Mesenteric fat pad (tissue), 1 donor: ENCODE data around the gene UMPS. TPM values are rescaled to one million over a fixed set of nuclear protein-coding genes. Genes with fewer than 3 reads are reported as not detected.
A peak's percentile ranks its signal among the peaks of the same experiment; 100 is the strongest.

Experiments used
- DNase-seq: peaks from one replicate; pipeline ENCODE4 v3.0.0-alpha.2; 2020; ENCODE audit warnings: low spot score
- long read RNA-seq: library from polyadenylated mRNA; unstranded; transcript quantifications from one replicate; pipeline ENCODE4 v2.0.0, GENCODE V29; 2020
- total RNA-seq: library from RNA; stranded (reverse); fragmentation: NEBNext Ultra II Directional; extraction: Animal tissue kit (Norgen Biotek cat#: 25700); gene quantifications from one replicate; pipeline ENCODE4 v1.2.1, GENCODE V29; 2021
- donor health status: DM: yes; HTN: yes; CAD: no.

UMPS gene
- 20.8 TPM for total RNA-seq
- long read RNA-seq, full-length matches to known transcripts: 126 of 129 reads
- long read RNA-seq, partial matches to known transcripts: 0 of 129 reads
- long read RNA-seq, other reads (novel, unspliced or antisense): 3 of 129 reads

DNA sequence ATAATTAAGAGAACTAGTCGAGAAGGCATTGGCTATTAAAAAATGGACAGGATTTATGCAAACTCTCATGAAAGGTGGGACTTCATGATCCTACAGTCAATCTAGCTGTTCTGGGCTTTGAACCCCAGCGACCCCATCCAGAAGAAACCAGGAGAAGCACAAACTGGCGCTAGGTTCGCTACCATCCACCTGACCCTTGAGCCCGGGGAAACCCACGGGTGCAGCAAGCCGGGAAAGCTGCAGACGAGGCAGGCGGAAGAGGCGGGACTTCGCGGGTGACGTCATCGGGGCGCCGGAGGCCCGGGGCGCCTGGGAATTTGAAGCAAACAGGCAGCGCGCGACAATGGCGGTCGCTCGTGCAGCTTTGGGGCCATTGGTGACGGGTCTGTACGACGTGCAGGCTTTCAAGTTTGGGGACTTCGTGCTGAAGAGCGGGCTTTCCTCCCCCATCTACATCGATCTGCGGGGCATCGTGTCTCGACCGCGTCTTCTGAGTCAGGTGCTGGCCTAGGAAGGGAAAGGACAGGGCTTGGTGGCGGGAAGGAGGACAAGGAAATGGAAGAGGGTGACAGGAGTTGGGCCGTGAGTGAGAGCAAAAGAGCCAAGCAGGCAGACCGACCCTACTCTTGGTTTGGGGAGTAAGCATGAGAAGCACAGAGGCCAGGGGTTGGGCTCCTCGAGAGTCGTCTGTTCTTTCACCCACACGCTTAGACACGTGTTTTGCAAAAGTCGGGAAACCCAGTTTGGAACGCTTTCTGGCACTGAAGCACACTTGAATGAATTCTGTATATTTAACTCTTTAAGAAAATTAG lies at the start of gene UMPS:
TSS of gene UMPS (plus strand) at position 324 of the 812 bp plus-strand sequence. CDS start at position 344, 20 bp downstream.
- peak; percentile 97 for DNase-seq

DNA sequence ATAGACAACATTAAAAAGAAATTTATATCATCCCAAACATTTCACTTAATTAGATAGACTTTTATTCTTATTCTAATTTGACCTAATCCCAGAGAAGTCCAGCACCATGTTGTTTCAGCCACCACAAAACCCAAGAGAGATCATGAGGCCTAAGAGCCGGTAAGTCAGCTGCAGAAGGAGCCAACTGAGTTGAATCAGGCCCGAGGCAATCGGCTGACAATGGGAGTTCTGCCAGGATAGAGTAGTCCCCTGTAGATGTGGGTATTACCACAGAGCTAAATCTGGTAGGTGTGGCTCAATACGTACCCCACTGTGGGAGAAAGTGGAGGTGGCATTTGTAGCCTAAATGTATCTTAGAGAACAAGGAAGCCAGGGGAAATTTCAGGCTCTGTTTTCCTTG lies 49.7 kb upstream of the UMPS start:
- no peak for DNase-seq

DNA sequence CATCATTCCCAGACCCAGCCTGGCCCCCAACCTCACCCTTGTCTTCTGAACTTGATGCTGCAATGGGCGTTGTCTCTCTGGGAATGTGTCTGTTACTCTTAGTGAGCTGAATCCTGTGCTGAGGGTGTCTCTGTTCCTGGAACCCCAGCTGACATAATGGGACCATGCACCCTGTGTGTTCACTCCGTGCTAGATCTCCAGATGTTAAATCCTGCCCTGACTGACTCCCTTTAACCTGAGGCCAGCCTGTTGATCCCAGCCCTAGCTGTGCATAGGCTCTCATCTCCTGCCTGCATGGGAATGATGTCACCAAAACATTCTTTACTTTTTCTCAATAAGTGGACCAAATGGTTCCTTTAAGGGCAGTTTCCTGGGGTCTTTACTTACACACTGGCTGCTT lies 48.0 kb upstream of the UMPS start:
- no peak for DNase-seq

DNA sequence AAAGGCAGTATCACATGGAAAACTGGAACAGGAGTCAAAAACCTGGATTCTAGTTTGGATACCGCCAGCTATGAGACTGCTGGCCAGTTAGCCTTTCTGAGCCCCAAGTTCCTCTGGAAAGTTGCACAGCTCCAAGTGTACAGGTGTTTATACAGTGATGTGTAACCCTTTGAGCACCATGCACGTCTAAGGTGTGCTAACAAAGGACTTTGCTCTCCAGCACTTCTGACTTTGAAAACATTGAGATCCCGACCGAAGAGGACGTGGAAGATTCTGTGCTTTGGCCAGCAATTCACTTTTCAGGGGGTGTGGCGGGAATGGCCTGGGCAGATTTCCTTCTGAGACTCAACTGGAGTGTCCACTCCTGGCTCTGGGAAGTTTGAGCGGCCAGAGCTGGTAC lies 45.8 kb upstream of the UMPS start:
- DNase-seq: no peak

DNA sequence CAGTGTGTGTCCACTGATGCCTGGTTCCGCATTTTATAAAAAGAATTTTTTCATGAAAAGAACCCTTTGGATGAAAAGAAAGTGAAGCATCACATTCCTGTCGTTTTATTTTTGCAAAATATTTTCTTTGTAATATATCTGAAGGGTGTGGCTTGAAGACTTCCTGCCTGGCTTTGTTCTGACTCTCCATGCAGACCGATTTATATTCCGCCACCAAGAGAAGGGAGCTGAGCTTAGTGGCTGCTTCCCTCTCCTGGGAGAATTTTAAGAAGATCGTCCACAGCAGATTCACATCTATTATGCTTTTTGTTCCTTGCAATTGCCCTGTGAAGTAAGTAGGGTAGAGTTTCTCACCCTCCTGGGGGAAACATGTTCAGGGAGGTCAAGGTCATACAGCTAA lies 45.2 kb upstream of the UMPS start:
- no peak for DNase-seq

DNA sequence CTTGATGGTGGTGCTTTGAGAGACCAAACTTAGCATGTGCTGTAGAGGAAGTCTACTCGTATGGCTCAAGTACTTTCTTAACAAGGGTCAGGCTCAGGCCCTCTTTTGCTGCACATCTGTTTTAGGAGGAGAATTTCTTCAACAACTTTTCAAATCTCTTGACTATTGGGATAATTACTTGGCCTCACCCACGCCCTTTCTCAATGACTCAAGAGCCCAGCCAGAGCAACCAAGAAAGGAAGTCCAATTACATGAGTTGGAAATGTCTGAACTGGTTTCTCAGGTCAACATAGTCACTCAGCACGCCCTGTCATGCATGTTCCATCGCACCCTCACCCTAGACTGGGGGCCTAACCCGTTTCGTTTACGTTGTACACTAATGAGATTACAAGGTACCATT lies 44.8 kb upstream of the UMPS start:
- DNase-seq: no peak

DNA sequence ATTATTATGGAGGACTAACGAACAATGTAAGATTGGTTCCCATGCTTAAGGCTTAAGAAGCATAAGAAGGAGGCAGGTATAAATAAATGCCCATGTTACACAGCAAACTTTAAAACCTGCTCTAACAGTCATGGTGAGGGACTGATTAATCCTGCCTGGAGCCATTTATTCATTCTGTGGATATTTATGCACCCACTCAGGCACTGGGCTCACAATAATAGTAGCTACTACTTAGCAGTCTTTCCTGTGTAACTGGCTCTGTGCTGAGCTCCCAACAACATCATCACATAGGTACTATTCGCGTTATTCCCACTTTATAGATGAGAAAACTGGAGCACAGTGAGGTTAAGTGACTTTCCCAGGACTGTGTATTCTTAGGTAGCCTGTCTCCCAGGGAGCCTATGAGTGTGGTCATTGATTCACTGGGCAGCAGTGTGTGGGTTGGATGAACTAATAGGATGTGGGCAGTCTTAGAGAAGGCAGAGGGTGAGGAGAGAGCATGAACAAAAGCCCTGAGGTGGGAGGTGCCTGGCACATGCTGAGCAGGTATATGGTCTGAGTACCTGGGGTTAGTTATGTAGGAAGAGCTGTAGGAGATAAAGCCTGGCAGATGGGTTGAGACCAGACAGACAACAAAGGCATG lies 44.1 kb upstream of the UMPS start:
- DNase-seq: no peak

DNA sequence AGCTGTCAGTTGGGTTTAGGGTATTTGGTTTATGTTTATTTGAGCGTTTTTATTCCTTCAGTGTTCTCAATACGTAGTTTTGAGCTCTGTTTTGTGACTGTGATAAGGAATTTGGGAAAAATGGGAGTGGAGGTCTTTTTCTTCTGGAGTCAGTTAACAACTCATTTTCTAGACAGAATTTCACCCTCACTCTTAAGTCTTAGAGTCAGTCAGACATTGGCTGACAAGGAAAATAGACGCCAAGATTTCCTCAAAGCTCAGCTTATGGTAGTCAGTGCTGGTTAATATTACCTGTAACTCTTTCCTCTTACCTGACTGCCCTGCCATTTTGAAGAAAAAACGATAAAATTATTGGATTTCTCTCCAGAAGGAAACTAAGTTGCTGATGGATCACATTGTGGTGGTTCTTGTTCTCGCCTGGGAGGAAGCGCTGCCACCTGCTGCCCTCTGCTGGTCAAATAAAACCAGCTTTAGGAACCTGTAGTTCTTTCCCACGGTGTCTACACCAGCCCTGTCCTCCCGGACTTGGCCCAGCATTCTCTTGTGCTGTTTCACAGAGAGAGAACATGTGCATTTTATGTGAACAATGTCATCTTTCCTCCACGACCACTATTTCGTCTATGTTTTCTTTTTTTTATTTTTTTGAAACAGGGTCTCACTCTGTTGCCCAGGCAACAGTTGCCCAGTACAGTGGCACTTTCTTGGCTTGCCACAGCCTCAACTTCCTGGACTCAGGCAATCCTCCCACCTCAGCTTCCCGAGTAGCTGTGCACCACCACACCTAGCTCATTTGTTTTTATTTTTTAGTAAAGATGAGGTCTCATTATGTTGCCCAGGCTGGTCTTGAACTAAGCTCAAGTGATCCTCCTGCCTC lies 41.4 kb upstream of the UMPS start:
- no peak for DNase-seq

DNA sequence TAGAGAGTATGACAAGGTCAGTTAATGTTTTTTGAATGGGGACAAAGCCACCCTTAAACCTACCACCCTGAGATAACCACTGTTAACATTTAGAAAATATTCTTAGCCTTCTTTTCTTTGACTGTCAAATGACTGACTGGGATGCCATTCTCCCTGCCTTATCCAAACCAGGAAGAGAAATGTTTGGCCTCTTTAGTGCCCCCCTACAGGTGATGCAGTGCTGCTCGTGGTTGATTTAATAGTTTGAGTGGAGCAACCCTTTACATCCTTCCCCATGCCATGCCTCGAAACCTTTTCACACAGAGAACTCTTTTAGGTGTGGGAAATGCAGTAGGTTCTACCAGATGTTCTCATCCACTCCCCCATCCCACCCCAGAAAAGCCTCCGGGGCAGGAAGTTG lies 38.7 kb upstream of the UMPS start:
- no peak for DNase-seq

DNA sequence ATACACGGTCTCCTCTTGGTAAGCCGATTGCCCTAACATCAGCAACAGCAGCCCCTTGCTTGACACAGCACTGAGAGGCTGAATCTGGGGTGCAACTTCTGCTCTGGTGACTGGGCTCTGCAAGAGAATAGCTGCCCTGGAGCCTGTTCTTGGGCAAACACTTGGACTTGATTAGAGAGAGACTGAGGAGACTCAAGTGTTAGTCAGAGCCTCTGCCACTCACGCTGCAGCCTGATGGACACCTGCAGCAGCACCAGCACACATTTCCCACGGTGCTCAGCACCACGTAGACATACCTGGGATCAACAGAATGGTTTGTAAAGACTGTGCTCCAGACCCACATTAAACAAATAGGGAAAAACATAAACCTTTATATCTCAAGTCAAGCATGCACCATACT lies 35.8 kb upstream of the UMPS start:
- no peak for DNase-seq

DNA sequence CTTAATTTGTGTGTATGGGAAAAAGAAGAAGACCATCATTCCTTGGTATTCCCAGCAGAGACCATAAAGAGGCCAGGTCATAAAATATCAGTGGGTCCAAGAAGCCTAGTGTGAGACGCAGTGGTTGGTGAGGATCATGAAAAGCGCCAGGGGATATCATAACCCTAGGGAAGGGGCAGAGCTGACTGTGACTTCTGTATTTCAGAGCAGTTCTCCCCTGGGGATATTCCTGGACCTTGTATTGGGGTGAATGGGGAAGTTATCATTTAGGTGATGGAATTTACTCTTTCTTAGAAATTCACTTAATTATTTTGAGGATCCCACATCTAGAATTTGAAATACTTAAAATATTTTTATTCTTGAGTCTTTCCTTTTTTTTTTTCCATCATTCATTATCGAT lies 34.9 kb upstream of the UMPS start:
- no peak for DNase-seq

DNA sequence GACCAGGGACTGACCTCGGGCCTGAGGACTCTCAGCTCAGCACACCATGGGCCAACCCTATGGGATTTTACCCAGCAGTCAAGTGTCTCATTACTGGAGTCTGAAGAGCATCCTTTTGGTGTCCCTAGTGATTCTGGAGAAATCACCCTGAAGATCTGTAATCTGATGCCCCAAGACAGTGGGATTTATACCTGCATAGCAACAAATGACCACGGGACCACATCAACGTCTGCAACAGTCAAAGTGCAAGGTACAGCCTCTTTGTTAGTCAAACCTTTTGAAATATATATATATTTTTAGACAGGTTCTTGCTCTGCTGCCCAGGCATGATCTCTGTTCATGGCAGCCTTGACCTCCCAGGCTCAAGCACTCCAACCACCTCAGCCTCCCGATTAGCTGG lies 34.2 kb upstream of the UMPS start:
- DNase-seq: no peak

DNA sequence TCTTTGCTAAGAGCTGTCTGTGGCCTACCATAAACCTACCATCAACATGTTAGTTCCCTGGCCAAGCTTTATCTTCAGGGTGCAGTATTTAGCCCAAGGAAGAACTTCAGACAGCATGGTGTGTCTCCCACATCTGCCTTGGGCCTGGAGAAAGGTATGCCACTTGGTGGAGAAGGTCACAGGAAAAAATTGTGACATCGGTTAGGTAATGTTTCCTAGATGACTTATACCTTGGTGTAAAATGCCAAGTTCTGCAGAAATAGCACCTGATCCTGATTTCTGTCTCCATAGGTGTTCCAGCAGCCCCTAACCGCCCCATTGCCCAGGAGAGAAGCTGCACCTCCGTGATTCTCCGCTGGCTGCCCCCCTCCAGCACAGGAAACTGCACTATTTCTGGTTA lies 33.0 kb upstream of the UMPS start:
- DNase-seq: no peak

DNA sequence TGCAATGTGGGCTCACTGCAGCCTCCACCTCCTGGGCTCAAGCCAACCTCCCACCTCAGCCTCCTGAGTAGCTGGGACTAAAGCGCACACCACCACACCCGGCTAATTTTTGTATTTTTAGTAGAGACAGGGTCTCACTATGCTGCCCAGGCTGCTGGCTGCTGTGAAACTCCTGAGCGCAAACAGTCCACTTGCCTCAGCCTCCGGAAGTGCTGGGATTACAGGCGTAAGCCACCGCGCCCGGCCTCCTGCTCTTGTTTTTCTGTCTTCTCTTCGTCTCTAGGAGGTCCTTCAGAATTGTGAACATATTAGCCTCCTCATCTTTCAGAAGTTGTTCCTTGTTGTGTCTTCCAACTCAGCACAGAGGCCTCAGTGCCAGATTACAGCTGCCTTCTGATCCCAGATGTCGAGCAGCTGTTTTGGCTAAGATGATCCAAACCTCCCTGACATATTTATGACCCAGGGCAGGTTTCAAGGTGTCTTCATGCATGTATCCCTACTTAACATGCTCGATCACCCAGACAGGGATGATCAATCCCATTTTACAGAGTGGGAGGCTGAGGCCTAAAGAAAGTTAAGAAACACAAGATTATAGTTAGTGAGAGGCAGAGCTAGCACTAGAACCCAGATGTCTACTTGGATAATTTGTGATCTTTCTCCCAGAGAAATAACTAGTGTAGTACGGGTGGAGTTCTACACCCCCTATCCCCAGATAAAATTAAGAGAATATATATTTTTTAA lies 32.1 kb upstream of the UMPS start:
- DNase-seq: no peak

DNA sequence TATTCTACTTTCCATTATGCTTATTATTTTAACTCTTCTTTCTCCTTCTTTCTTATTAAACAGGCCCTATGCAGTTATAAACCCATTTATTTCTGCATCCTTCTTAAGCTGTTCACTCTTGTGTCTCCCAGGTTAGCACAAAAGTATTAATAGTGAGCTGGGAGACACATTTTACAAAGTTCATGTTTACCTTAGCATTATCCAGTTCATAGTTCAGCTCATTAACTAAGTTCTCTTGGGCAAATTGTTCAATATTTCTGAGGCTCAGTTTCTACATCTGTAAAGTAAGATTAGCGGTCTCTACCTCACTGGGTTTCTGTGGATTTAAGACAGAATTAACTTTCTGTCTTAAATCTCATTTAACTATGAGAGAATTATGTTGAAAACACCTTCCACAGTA lies 31.2 kb upstream of the UMPS start:
- DNase-seq: no peak

DNA sequence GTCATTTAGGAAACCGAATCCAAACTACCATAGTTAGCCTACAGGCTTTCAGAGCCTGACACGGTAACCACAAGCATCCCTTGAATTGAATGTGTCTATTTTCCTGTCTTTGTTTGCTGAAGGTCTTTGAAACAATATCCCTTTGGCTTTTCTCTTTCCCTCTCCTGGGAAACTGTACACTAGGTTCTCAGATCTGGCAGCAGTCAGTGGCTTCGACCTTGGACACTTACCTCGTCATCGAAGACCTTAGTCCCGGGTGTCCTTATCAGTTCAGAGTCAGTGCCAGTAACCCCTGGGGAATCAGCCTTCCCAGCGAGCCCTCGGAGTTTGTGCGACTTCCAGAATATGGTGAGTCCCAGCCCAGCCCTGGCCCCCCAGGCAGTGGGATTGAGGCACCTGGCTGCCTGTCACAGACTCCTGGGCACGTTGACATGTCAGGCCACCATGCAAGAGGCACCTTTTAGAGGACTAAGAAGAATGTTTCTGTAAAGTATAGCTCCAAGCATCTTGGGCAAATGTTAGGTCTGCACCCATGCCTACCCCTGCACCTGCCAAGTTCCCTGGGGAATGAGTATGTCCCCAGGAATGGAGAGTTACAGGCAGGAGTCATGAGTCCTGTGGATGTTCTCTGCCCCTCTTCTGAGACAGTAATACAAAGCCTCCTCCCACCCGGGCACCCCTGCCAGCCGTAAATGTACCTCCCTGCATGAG lies 30.4 kb upstream of the UMPS start:
- no peak for DNase-seq

DNA sequence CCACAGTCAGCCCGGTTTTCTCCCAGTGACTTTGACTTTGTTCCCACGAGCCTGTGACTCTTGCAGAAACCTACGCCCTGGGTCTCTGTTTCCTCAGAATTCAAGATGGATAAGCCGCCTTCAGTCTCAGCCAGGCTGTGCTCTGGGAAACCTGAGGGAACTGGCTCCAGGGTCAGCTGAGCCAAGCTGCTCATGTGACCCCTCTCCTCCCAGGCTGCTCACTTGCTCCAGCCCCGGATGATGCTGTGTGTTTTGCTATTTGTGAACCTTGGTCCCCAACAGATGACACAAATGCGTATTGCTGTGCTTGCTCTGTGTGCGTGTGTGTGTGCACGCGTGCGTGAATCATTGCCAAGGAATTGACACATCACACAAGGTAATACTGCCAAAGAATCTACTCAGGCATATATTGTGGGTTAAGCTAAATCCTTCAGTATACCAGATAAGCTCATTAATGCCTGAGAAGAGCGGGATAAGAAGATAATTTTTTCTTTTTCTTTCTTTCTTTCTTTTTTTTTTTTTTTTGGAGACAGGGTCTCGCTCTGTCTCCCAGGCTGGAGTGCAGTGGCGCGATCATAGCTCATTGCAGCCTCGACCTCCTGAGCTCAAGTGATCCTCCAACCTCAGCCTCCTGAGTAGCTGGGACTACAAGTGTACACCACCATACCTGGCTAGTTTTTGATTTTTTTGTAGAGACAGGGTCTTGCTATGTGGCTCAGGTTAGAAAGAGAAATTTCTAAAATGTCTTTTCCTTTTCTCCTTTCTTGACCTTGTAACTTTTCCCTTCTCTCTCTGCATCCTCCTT lies 29.2 kb upstream of the UMPS start:
- DNase-seq: no peak

DNA sequence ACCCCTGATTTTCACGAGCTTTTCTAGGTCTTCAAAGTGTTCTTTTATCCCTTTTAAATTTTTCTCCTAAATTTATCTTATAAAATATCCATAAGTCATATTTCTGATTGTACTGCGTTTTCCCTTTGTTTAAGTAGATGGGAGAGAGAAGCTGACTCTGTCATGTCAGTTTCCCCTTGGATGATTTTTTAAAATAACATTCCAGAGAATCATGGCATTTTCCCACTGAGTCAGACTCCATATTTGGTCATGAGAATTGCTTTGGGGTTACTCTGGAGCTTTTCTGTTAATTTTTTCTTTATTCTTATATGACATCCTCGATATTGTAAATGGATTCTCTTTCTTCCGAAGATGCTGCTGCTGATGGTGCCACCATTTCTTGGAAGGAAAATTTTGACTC lies 28.6 kb upstream of the UMPS start:
- no peak for DNase-seq

DNA sequence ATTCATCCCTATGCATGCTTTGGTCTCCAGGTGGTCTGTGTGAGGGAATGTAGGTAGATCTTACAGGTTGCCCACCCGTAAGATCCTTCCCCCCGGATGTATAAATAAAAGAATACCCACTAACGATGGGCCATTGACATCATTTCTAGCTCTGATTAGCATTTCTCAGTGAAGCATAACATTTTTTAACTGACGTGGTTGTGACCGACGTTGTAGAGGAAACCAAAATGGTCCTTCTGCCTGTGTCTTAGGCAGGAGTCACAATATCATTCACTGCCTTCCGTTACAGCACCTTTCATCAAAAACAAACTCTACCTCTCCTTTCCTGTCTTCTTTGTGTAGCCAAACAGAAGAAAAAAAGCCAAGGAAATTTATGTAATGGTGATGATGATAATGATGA lies 27.3 kb upstream of the UMPS start:
- no peak for DNase-seq

DNA sequence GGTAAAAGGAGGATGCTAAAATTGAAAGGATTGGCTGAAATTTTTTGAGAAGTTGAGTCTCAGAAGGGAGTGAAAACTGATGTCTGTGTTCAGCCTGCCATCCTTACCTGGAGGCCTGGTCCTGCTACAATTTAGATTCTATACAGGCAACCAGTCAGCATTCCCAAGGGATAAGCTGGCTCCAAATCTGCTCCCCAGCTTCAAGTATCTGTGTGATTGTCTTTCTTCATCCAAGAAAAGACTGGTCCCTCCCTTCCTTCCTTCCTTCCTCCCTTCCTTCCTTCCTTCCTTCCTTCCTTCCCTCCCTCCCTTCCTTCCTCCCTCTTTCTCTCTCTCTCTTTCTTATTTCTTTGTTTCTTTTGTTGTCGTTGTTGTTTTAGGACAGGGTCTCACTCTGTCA lies 24.7 kb upstream of the UMPS start:
- no peak for DNase-seq
